ENCODE data around the gene PARP15.
"Not testable (repeated sequence)": the region's sequence is repeated elsewhere in the genome, so short reads cannot be mapped to it uniquely, and the experiment has no call there.

Gene PARP15

DNA sequence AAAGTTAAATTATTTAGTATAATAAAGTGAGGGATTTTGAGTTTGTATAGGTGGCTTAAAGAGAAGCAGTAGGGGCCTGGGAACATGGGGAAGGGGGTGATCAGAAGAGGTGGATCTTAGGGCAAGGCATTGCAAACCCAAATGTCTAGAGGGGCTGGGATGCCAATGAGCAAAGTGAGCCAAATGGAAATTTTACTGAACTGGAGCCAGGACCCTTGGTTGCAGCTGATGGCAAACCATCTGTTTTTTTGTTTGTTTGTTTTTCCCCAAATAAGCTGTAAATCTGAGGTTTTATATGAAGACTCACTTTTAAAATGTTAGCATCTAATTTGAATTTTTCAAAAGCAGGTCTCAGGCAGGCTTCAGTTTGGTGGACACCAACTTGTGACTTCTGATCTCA lies 88.4 kb downstream of the PARP15 start:
- DNase-seq (ENCODE audit: low spot score): no peak

DNA sequence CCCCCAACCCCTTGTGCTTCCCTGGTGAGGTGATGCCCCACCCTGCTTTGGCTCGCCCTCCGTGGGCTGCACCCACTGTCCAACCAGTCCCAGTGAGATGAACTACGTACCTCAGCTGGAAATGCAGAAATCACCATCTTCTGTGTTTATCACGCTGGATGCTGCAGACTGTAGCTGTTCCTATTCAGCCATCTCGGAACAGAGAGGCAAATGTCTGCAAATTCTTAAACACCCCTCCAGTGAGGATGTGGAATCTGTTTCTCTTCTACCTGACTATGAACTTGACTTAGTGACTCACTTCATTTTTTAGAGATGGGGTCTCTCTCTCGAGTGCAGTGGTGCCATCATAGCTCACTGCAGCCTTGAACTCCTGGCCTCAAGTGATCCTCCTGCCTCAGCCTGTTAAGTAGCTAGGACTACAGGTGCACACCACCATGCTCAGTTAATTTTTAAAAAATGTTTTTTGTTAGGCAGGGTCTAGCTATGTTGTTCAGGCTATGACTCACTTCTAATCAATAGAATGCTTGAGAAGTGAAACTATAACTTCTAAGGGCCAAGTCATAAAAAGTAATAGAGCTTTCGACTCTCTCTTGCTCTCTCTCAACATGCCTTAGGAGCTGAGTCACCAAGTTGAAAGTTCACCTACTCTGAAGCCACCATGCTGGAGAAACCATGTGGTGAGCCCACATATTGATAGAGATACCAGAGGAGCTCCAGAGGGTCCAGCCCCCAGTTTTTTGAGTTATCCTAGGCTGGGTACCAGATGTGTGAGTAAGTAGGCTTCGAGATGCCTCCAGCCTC lies 91.7 kb downstream of the PARP15 start:
- DNase-seq (ENCODE audit: low spot score): no peak

DNA sequence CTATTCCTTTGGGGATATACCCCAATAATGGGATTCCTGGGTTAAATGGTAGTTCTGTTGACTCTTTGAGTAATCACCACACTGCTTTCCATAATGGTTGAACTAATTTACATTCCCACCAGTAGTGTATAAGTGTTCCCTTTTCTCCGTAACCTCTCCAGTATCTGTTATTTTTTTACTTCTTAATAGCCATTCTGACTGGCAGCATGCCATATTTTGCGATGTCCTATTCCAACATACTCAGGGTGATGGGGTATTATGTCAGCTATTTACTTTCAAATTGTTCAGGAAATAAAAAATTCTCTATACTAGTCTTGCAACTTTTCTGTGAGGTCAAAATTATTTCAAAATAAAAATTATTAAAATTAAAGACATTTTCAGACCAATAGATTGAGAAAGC lies 94.1 kb downstream of the PARP15 start:
- DNase-seq (ENCODE audit: low spot score): no peak

DNA sequence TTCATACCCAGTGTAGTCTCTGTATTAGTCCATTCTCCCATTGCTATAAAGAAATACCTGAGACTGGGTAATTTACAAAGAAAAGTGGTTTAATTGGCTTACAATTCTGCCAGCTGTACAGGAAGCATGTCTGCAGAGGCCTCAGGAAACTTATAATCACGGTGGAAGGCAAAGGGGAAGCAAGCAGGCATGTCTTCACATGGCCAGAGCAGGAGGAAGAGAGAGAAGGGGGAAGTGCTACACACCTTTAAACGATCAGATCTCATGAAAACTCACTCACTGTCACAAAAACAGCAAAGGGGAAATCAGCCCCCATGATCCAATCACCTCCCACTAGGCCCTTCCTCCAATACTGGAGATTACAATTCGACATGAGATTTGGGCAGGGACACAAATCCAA lies 96.9 kb downstream of the PARP15 start:
- DNase-seq (ENCODE audit: low spot score): no peak

DNA sequence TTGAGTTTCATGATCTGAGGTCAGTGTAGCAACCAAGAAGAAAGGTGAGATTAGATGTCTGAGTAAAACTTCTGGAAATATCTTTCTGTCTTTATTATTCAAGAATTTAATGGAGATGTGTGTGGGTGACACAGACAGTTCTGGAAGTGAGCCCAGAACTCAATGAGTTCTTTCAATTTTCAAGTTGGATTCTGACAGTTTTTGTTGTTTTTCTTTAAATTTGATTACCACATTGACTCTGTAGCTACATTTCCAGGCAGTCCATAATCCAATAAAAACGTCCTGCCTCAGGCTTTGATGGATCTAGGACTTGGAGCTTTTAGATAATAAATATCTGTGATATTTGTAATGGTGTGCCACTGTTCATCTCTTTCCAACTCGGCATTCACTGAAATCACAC lies 99.3 kb downstream of the PARP15 start:
- DNase-seq (ENCODE audit: low spot score): no peak

DNA sequence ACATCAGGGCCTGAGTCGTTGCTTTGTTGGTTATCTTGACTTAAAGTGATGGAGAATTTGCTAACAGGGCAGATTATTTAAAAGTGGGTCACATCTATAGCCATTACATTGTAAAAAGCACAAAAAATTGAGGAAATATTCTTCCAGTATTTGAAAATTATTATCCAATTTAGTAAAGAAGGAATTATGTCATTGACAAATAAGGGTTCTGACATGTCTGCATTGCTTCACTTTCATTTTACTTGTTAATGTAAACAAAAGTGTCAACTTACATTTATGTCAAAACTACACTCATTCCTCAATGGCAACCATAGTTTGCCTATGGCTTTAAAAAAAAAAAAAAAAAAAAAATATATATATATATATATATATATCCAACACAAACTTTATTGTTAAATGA lies 99.8 kb downstream of the PARP15 start:
- DNase-seq (ENCODE audit: low spot score): no peak

DNA sequence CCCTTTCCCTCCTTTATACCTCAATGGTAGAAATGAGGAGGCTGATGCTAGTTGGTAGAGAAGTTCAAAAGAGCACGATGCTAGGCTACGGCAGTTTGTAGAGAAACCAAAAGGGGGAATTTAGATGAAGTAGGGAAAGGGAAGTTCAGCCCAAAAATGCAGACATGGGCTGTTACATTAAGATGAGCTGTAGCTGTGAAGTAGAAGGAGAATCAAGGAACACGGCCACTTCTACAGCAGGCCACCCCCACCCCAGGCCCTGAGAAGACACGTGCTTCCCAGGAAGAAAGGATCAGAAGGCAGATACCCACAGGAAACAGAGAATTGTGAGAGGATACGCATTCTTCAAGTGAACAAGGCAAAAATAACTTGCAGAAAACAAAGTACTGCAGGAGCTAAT lies 101.1 kb downstream of the PARP15 start:
- DNase-seq (ENCODE audit: low spot score): no peak

DNA sequence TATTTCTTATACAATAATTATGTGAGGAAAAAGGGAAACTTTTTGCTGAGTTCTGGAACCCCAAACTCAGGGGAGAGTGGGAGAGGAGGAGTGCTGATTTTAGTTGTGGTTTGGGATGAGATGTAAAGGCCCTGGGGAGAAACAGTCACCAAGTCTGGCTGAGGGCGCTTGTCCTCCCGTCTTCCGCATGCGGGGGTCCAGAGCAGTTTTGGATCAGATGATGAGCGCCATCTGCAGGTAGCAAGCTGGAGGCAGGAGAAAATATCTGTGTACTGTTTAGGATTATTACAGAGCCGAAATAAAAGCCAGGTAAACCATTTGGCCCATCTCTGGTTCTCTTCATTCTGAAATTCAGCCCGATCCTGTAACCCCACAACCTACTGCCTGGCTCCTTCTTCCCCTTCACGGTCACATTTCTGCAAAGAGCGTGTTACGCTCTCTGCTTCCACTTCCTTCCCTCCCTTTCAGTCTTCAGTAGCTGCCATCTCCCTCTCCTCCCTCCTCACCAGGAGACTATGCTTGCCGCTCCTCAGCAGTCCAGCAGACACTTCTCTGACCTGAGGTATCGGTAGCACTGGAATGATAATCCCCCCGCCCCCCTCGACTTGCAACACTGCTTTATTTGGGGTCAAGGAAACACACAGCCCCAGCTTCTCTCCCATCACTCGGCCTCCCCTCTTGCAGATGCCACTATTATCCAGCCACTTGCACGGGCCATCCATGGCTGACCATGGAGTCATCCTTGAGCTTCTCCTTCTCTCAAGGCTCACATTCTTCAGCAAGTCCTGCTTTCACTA lies 101.8 kb downstream of the PARP15 start:
- peak; percentile 83 for DNase-seq (ENCODE audit: low spot score)

DNA sequence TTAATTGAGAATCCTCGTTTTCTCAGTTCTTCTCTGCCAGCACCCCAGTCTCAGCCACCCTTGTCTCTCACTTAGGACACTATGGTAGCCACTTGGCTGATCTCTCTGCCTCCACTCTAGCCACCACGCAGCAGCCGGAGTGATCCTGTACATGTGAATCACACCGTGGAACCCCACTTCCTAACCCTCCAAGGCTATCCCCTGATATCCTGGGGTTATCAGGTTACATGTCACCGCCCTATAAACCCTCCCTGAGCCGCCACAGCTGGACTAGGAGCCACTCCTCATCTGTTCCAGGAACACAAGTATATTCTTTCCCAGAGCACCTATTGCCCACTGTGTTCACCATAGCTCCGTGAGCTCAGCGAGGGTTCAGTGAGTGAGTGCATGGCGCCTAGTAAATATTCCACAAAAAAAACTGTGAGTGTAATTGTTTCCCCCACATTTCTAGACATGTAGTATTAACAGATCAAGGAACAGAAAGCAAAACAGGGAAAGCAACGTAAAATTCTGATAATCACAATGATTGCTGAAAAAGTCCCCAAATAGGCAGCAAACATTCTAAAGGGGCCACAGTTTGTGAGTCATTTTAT lies 102.5 kb downstream of the PARP15 start:
- DNase-seq (ENCODE audit: low spot score): no peak

DNA sequence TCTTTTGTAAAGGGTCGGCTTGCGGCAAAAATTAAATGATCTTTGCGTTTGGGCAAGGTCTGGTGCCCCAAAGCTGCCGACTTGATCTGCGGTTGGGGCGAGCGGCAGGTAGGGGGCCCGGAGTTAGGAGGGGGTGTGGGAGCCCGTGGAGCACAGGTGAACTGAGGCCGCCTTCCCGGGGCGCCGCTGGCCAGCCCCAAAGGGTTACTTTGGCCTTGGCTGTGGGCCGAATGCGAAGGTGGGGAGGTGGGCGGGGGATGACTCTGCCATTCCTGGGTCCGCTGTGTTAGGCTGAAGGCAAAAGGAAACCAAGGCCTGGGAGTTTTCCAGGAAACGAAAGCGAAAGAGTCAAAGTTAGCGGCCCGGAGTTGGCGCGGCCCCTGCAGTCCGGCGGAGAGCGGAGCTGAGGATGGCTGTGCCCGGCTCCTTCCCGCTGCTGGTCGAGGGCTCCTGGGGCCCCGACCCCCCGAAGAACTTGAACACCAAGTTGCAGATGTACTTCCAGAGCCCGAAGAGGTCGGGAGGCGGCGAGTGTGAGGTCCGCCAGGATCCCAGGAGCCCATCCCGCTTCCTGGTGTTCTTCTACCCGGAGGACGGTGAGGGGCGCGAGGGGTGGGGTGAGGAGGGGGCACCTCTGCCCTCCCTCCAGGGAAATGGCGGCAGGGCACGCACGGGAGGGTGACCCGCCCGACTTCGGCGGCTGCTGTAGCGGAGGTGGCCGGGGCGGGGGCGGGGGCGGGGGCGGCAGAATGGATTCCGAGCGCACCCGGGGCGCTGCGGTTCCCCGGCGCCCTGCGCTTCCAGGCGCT lies 103.2 kb downstream of the PARP15 start, which contains the start of gene PARP14:
Gene PARP14, plus strand, starts transcription at position 365 of the 809 bp plus-strand sequence. Its CDS starts 45 bp downstream, at position 410.
- DNase-seq (ENCODE audit: low spot score): peak; percentile 56

DNA sequence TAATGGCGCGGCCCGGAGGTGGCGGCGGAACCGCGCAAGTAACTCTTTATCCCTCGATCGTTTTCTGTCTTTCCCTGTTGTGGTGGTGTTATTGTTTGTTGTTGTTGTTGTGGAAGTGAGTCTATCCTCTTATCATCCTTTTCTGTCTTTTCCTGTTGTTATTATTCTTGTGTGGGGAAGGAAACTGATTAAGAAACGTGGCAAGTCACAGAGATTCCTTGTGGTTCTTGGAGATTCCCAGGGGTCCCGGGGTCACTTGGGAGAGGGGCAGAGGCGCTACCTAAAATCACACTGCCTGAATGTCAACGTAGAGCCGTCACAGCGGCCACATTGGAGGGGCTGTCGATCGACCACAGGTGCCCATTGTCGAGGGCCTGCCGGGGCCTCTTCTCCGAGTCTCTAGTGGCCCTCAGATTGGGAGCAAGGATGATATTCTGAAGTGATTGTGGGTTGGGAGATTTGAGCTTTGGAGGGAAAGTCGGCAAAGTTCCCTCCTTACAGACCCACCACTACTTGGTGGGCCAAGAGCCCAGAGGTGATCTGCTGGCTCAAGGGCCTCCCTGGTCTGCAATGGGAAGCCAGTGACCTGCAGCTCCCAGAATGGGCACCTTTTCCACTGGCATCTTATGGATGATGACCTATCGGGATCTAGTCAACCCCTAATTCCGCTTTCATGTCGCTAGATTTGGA lies 104.0 kb downstream of the PARP15 start:
- no peak for DNase-seq (ENCODE audit: low spot score)

DNA sequence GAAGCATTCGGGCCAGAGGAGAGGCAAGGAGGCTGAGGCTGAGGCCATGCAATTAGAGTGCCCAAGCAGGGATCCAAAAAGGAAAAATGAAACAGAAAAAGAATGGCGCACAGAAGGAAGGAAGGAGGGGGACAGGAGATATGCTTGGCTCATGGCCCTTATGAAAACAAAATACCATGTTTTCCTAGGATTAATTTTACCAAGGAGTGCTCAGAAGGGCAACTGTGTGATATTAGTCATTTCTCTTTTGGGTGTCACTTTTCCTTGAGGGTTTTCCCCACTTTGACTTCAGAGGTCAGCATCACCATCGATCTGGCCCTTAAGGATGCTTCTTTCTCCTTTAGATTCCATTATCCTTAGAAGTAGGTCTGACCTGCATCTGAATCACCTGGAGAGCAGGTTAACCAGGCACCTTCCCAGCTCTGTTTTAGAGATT lies 104.5 kb downstream of the PARP15 start:
- DNase-seq (ENCODE audit: low spot score): no peak

DNA sequence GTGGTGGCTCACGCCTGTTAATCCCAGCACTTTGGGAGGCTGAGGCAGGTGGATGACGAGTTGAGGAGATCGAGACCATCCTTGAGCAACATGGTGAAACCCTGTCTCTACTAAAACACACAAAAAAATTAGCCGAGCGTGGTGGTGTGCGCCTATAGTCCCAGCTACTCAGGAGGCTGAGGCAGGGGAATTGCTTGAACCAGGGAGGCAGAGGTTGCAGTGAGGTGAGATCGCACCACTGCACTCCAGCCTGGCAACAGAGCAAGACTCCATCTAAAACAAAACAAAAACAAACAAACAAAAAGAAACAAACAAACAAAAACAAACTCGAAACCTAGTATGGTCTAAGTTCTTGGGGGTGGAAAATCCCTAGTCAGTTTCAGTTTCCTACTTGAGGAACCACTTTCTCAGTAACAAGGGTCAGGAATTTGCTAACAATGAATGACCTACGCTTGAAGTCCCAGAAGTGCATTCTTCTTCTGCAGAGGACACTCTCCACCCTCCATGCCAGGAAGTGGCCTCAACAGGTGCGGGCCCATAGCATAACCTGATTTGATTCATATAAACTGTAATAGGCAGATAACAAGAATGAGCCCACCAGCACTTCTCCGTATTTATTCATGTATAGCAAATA lies 105.4 kb downstream of the PARP15 start:
- not testable (repeated sequence) for DNase-seq (ENCODE audit: low spot score)

DNA sequence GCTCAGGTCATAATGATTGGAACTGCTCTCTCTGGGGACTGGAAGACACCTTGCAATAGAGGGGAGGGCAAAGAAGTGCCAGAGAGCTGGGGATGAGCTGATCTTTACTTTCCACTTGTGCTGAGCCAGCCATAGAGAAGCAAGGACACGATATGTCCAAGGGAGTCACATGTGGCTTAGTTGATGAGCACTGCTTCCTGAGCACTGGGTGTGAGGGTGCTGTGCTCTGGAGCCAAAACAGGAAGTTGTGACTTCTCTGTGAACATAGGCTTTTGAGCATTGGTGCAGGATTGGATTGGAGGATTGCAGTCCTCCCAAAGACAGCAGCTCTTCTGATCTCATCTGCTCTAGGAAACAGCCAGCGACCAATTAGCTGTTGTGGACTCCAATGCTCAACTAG lies 109.8 kb downstream of the PARP15 start:
- DNase-seq (ENCODE audit: low spot score): no peak

Measured in ecto neural progenitor cell (in vitro differentiated cells).